Activated B cell treated with CpG ODN at 0.5 μM for 24 hours (primary cell): ENCODE measurements around the gene CTSD. TPM values are rescaled to one million over a fixed set of nuclear protein-coding genes. Genes with fewer than 3 reads are reported as not detected.
"Not testable (repeated sequence)": the region's sequence is repeated elsewhere in the genome, so short reads cannot be mapped to it uniquely, and the experiment has no call there.

Source experiments
- ATAC-seq: fragments of 200-7000 bp; cut with Tn5 transposase; one replicate; pipeline ENCODE4 v1.10.0; 2021; ENCODE audit warnings: low read depth, mild to moderate bottlenecking, moderate library complexity
- CTCF ChIA-PET: fragments of 350-600 bp; sonication (Branson Sonifier 250); formaldehyde crosslinking; loops from one replicate; lab custom pipeline; 2021; ENCODE audit warnings: antibody characterized with exemption; lab: Charles Lee
- POLR2A ChIA-PET: fragments of 350-600 bp; sonication (Branson Sonifier 250); formaldehyde crosslinking; loops from one replicate; lab custom pipeline; 2021; ENCODE audit warnings: antibody characterized with exemption; lab: Charles Lee
- DNase-seq: peaks from one replicate; pipeline ENCODE4 v3.0.0; 2022
- H3K27ac Mint-ChIP-seq: one replicate; pipeline ENCODE4 v1.8.0; 2020; ENCODE audit warnings: mixed read lengths
- H3K27me3 Mint-ChIP-seq: one replicate; pipeline ENCODE4 v1.8.0; 2021; ENCODE audit warnings: mixed read lengths
- H3K36me3 Mint-ChIP-seq: one replicate; pipeline ENCODE4 v1.8.0; 2021; ENCODE audit warnings: low read depth, mixed read lengths
- H3K4me1 Mint-ChIP-seq: one replicate; pipeline ENCODE4 v1.8.0; 2021; ENCODE audit warnings: mixed read lengths
- H3K4me3 Mint-ChIP-seq: one replicate; pipeline ENCODE4 v1.8.0; 2020; ENCODE audit warnings: mild to moderate bottlenecking, mixed read lengths
- H3K9me3 Mint-ChIP-seq: one replicate; pipeline ENCODE4 v1.8.0; 2020; ENCODE audit warnings: mixed read lengths
- CTCF ChIP-seq: fragments of 200-600 bp; IDR thresholded peaks from one replicate; pipeline ENCODE4 v1.8.0; 2022; ENCODE audit warnings: antibody characterized with exemption, mild to moderate bottlenecking
- intact Hi-C: fragments of 100-400 bp; cut with micrococcal nuclease; formaldehyde crosslinking; loops from one replicate; pipeline ENCODE4 v1.15.1; 2024
- total RNA-seq: library from RNA; stranded (reverse); gene quantifications from 2 replicates; pipeline ENCODE4 v1.2.3, GENCODE V29; 2022

The CTSD gene
- 33.2 and 39.2 TPM in 2 replicates for total RNA-seq

GRCh38 chr11:1763796-1764661, at the start of gene CTSD:
CTSD (minus strand) TSS chr11:1763927; CDS start chr11:1763859, 68 bp downstream.
- Mint-ChIP-seq H3K27me3 (peaks cover 2% of the 10 kb centered on the region), H3K36me3 (peaks cover 3% of the 10 kb centered on the region), H3K4me1 (peaks cover 15% of the 10 kb centered on the region), H3K27ac (peak within 1 kb of the TSS; percentile 69), H3K9me3 (no peaks in the 10 kb centered on the region), H3K4me3 (peak within 1 kb of the TSS; percentile 91)
- ATAC-seq, result peak; percentile 93
- ChIA-PET CTCF (interaction anchor here (0.6 to 0.9 kb wide), 2 partner anchors 70 to 189 kb away, joined by 3 to 5 read pairs; no protein-coding TSS in a partner anchor), POLR2A (interaction anchor here (0.9 kb wide), 1 partner anchor 59 kb away, joined by 3 read pairs; no protein-coding TSS in a partner anchor)
- intact Hi-C loops, result no loop called here
- DNase-seq, result peak; percentile 97
- TF ChIP-seq CTCF, result no peak

- ATAC-seq, H3K36me3 Mint-ChIP-seq, H3K9me3 Mint-ChIP-seq, POLR2A ChIA-PET, CTCF ChIA-PET, H3K4me1 Mint-ChIP-seq, H3K4me3 Mint-ChIP-seq, DNase-seq, intact Hi-C loops, H3K27ac Mint-ChIP-seq: not testable (repeated sequence)
- peaks cover 23% of the 10 kb centered on the region for H3K27me3 Mint-ChIP-seq
Observed at GRCh38 chr11:1813356-1813755, 49.6 kb upstream of the CTSD start.

- intact Hi-C loops, result no loop called here
- ChIA-PET POLR2A (no interaction called here), CTCF (no interaction called here)
- ATAC-seq, result no peak
- Mint-ChIP-seq H3K27ac (no peak overlapping the region), H3K4me1 (no peaks in the 10 kb centered on the region), H3K27me3 (peaks cover 22% of the 10 kb centered on the region), H3K36me3 (no peaks in the 10 kb centered on the region), H3K9me3 (no peaks in the 10 kb centered on the region), H3K4me3 (no peak overlapping the region)
- TF ChIP-seq CTCF, result no peak
- no peak for DNase-seq
Observed at GRCh38 chr11:1812801-1813200, 49.1 kb upstream of the CTSD start.

GRCh38 chr11:1812274-1812673, 48.5 kb upstream of the CTSD start:
- CTCF ChIA-PET, result no interaction called here
- peaks cover 20% of the 10 kb centered on the region for H3K27me3 Mint-ChIP-seq

GRCh38 chr11:1810761-1811160, 47.0 kb upstream of the CTSD start:
- no peaks in the 10 kb centered on the region for H3K36me3 Mint-ChIP-seq
- H3K27ac Mint-ChIP-seq, result no peak overlapping the region
- ATAC-seq (no peak), DNase-seq (no peak)
- peaks cover 20% of the 10 kb centered on the region for H3K27me3 Mint-ChIP-seq
- TF ChIP-seq CTCF, result no peak
- intact Hi-C loops, result no loop called here
- H3K4me3 Mint-ChIP-seq, result no peak overlapping the region
- no peaks in the 10 kb centered on the region for H3K9me3 Mint-ChIP-seq
- no peaks in the 10 kb centered on the region for H3K4me1 Mint-ChIP-seq
- POLR2A ChIA-PET, result no interaction called here
- CTCF ChIA-PET, result no interaction called here

More at GRCh38 chr11:1812274-1812673, 48.5 kb upstream of the CTSD start:
- H3K4me3 Mint-ChIP-seq, result no peak overlapping the region
- H3K4me1 Mint-ChIP-seq, result no peaks in the 10 kb centered on the region
- H3K36me3 Mint-ChIP-seq, result no peaks in the 10 kb centered on the region
- DNase-seq (no peak), ATAC-seq (no peak)
- H3K27ac Mint-ChIP-seq, result no peak overlapping the region
- POLR2A ChIA-PET, result no interaction called here
- H3K9me3 Mint-ChIP-seq, result no peaks in the 10 kb centered on the region
- intact Hi-C loops, result no loop called here
- TF ChIP-seq CTCF, result no peak
